COLO668 (cell line): ENCODE results near the gene F2RL3.

Experiments used
- DNase-seq: peaks from one replicate; lab custom pipeline; 2025; ENCODE audit not compliant: unreplicated experiment; lab: John Stamatoyannopoulos, UW

F2RL3 gene

GRCh38 chr19:16892868-16893685 is 4.3 kb downstream of the F2RL3 start:
- DNase-seq, result no peak

- DNase-seq, result no peak
These were observed 4.8 kb downstream of the F2RL3 start for GRCh38 chr19:16893686-16893989.

- no peak for DNase-seq
These were observed 5.3 kb downstream of the F2RL3 start for GRCh38 chr19:16894080-16894479.

GRCh38 chr19:16895467-16896145 is 6.8 kb downstream of the F2RL3 start:
- DNase-seq, result no peak

GRCh38 chr19:16896146-16897028 is 7.6 kb downstream of the F2RL3 start:
- DNase-seq, result no peak

- DNase-seq, result peak; percentile 11
These were observed 8.4 kb downstream of the F2RL3 start for GRCh38 chr19:16897029-16897855.

- DNase-seq, result no peak
These were observed 9.0 kb downstream of the F2RL3 start for GRCh38 chr19:16897856-16898161.

GRCh38 chr19:16898361-16899015 is 9.7 kb downstream of the F2RL3 start:
- no peak for DNase-seq

- DNase-seq, result peak; percentile 9
These were observed 10.8 kb downstream of the F2RL3 start for GRCh38 chr19:16899566-16900075.

- DNase-seq, result no peak
These were observed 12.8 kb downstream of the F2RL3 start for GRCh38 chr19:16901491-16902175.

GRCh38 chr19:16902545-16902944 is 13.7 kb downstream of the F2RL3 start:
- DNase-seq, result no peak

GRCh38 chr19:16903347-16903746 is 14.5 kb downstream of the F2RL3 start:
- no peak for DNase-seq

- DNase-seq, result no peak
These were observed 15.8 kb downstream of the F2RL3 start for GRCh38 chr19:16904599-16904998.

GRCh38 chr19:16908759-16909158 is 20.0 kb downstream of the F2RL3 start:
- no peak for DNase-seq

GRCh38 chr19:16911046-16911445 is 22.2 kb downstream of the F2RL3 start:
- no peak for DNase-seq

GRCh38 chr19:16912780-16913179 is 24.0 kb downstream of the F2RL3 start:
- DNase-seq, result no peak

- DNase-seq, result no peak
These were observed 25.6 kb downstream of the F2RL3 start for GRCh38 chr19:16914421-16914820.

GRCh38 chr19:16915135-16915534 is 26.3 kb downstream of the F2RL3 start:
- DNase-seq, result no peak

GRCh38 chr19:16915734-16916133 is 26.9 kb downstream of the F2RL3 start:
- DNase-seq, result no peak

- no peak for DNase-seq
These were observed 28.6 kb downstream of the F2RL3 start for GRCh38 chr19:16917401-16917800.
